GM19468 (cell line): ENCODE measurements around the gene SPIRE1.

Experiments used
- ATAC-seq: cut with Tn5 transposase; IDR thresholded peaks from one replicate; pipeline ENCODE4 v1.9.1; 2021; ENCODE audit warnings: mild to moderate bottlenecking, moderate library complexity, moderate number of reproducible peaks; ENCODE audit not compliant: unreplicated experiment; ENCODE audit errors: extremely low read depth

SPIRE1 gene

DNA sequence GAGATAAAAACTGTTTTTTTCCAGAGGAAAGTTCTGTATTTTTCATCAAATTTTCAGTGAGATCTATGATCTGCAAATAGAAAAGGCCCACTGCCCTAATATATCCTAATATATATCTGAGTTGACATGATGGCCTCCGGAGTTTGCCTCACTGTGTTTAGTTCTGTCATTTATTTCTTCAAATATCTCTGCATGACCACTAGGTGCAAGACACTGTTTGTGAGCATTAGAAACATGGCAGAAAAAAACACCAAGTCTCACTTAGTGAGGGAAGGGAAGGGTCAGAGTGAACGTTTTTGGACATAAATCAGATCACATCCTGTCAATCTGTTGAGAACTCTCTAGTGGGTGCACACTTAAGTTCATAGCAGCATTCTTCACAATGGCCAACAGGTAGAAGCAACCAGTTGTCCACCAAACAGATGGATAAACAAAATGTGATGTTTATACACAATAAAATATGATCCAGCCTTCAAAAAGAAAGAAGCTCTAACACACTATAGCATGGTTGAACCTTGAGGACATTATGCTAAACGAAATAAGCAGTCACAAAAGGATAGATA, 53.4 kb downstream of the SPIRE1 start:
- no peak for ATAC-seq

- no peak for ATAC-seq
Measured at GRCh38 chr18:12599966-12600365, 57.9 kb downstream of the SPIRE1 start.

DNA sequence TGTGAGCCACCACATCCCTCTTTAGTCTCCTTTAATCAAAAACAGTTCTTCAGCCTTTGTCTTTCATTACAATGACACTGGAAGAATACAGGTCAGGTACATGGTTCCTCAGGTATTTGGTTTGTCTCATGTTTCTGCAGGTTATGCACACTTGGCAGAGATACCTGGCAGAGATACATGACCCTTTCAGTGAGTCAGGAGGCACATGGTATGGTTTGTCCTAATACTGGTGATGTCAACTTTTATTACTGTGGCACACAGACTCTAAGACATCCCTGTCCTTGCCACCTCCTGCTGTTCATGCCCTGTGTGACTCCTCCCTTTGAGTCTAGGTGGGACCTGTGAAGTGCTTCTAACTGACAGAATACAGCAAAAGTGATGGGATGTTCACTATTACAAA, 58.4 kb downstream of the SPIRE1 start:
- ATAC-seq, result no peak

DNA sequence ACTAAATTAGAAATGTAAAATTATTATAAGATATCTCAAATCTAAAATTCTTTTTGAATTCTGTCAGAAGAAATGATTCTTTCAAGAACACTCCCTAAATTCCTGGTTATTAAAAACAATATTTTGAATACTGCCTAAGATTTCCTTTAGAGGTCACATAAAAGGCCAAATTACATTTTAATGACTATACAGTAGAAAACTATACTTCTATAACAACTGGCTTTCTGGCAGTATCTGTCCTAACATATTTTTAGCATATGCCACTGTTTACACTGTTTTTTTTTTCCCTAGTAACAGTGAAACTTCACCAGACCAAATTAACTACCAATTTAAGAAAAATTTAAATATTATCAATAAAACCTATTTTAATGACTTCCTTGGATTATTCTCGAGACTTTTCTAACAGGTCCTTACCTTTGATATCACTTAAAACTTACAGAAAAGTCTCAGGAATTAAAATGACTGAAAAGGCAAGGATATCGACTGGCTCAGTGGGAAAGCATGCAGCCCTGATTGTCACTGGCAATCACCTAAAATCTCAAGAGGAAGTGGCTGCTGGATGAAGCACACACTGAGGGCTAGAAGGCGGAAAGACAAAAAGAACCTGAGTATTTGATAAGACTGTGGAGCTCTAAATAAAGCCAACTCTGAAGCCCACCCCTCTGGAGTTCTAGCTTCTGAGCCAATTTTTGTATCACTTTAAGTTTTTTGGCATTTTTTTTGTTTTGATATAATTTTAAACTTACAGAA, 59.6 kb downstream of the SPIRE1 start:
- no peak for ATAC-seq

DNA sequence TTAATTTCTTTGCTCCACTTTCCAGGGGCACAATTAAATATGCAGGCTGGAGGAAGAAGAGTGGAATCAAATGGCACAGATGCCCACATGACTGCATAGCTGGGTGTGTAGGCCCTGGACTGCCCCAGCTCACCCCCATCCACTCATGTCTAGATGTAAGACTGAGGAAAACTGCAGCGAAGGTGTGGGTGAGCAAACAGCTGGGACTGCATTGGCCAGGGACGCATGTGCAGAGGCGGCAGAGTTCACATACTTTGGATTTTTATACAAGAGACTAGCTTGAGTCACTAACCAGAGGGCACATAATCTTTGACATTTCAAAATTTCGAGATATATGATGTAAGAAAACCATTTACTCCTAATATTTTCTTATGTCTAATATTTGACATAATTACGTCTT, 60.1 kb downstream of the SPIRE1 start:
- no peak for ATAC-seq

- no peak for ATAC-seq
Measured at GRCh38 chr18:12595571-12596255, 62.2 kb downstream of the SPIRE1 start.

DNA sequence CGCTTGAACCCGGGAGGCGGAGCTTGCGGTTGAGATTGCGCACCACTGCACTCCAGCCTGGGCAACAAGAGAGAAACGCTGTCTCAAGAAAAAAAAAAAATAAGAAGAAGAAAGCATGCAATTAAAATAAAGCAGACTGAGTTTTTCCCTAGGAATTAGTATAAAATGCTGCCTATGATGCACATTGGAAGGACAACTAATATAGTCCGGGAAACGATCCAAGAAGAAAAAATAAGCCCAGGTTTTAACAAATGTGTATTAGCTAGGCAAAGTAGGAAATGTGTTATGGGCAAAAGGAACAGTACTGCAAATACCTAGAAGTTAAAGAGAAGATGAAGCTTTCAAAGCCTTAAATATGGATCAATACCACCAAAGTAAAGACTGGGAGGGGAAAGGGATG, 64.0 kb downstream of the SPIRE1 start:
- no peak for ATAC-seq

GRCh38 chr18:12592597-12593127, 65.2 kb downstream of the SPIRE1 start:
- no peak for ATAC-seq

DNA sequence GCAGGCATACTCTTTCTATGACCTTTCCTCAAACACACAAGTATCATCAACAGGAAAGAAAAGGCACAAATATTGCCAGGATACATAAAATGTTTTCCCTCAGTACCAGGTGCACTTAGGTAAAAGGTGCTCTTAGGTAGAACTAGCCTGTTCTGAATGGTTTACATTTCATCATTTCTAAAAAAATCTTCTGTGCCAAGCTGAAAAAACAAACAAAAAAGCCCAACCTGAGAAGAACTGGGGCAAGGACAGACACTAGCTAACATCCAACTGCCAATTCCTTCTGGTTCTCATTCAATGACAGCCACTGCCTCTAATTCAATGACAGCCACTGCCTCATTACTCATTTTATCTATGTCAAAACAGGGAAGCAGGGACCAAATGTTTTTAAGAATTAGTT, 68.5 kb downstream of the SPIRE1 start:
- no peak for ATAC-seq

GRCh38 chr18:12586956-12587355, 71.0 kb downstream of the SPIRE1 start:
- no peak for ATAC-seq

- ATAC-seq, result no peak
Measured at GRCh38 chr18:12585218-12585617, 72.7 kb downstream of the SPIRE1 start.

- ATAC-seq, result no peak
Measured at GRCh38 chr18:12580630-12581342, 77.1 kb downstream of the SPIRE1 start.

GRCh38 chr18:12579775-12580174, 78.1 kb downstream of the SPIRE1 start:
- ATAC-seq, result no peak

DNA sequence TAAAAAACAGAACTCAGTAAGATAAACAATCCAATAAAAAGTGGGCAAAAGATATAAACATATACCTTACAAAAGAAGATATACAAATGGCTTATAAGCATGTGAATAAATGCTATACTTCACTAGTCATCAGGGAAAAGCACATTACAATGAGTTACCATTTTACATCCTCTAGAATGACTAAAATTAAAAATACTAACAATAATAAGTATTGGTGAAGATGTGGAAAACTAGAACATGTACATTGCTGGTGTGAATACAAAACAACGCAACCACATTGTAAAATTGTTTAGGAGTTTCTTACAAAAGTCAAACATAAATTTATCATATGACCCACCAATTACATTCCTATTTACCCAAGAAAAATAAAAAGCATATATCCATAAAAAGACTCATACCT, 80.1 kb downstream of the SPIRE1 start:
- no peak for ATAC-seq

DNA sequence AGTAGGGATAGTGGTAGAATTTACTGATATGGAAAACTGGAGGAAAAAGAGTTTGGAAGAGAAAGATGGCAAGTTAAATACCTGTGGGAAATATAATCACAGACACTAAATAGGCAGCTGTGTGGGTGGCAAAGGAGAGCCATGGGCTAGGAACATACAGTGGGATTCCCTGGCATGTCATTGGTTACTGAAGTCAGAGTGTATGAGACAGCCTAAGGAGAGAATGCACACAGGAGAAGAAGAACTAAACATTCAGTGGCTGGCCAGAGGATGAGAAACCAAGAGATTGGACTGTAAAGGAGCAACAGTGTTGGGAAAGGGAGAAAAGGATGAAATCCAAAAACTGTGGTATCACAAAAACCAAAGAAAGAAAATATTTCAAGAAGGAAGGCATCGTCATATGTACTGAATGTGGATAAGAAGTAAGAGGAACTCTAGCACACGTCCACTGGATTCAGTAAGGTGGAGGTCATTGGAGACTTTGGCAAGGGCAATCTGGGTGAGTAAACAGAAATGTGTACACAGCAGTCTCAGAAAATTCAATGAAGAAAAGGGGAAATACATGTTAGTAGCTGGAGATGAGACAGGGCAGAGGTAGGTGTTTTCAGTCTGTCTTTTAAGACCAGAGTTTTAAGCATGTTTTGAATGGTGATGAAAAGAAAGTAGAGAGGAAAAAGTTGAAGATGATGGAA, 83.3 kb downstream of the SPIRE1 start:
- no peak for ATAC-seq

DNA sequence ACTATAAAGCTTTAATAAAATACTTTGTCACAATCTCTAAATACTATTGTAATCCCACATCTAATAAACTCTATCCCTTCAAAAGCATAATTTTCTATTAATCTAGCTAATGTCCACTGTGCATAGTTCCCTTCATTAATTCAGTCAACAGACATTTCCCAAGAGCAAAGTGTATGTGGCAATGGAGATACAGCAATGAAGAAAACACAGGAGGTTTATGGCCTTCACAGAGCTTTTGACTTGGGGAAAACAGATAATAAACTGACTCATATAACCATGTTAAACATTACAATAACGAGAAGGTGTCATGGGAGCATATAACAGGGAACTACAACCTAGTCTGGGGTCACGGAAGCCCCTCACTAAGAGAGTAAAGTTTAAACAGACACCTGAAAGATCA, 86.3 kb downstream of the SPIRE1 start:
- no peak for ATAC-seq

DNA sequence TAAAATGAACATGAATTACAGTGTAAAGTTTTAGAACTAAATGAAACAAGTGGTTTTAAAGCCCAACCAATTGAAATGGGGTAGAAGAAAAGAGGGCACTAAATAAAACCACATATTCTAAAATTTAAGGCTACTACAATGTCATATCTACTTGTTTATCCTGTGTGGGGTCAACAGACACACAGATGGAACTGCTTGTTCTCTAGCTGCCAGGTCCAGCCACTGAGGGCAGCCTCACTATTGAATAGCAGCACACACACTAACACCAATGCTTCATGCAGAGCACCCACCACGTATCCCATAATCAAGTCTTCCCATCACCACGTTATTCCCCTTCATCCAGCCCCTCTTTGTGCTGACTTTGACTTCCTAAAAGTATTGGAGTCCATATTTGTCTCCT, 88.1 kb downstream of the SPIRE1 start:
- no peak for ATAC-seq

GRCh38 chr18:12567849-12568248, 90.1 kb downstream of the SPIRE1 start:
- ATAC-seq, result no peak

GRCh38 chr18:12564861-12565260, 93.0 kb downstream of the SPIRE1 start:
- no peak for ATAC-seq

- no peak for ATAC-seq
Measured at GRCh38 chr18:12564378-12564777, 93.5 kb downstream of the SPIRE1 start.
